ENCODE data around the gene PLAC8.

PLAC8 gene

GRCh38 chr4:83114576-83114975 lies at the start of gene PLAC8:
TSS of gene PLAC8 (minus strand) at chr4:83114729. CDS start at chr4:83107921, 6,808 bp downstream.
- peak; percentile 54 to 77 for DNase-seq

GRCh38 chr4:83153417-83153816 lies 38.9 kb upstream of the PLAC8 start:
- no peak for DNase-seq

GRCh38 chr4:83152746-83153145 lies 38.2 kb upstream of the PLAC8 start:
- DNase-seq: no peak

- DNase-seq: no peak
Observed at GRCh38 chr4:83151651-83152050, 37.1 kb upstream of the PLAC8 start.

GRCh38 chr4:83150653-83151330 lies 36.3 kb upstream of the PLAC8 start:
- DNase-seq: no peak

GRCh38 chr4:83149865-83150652 lies 35.5 kb upstream of the PLAC8 start:
- no peak for DNase-seq

GRCh38 chr4:83146841-83147240 lies 32.3 kb upstream of the PLAC8 start:
- DNase-seq: no peak

GRCh38 chr4:83145776-83146175 lies 31.2 kb upstream of the PLAC8 start:
- peak; percentile 25 to 44 for DNase-seq

- no peak for DNase-seq
Observed at GRCh38 chr4:83139514-83140156, 25.1 kb upstream of the PLAC8 start.

- peak; percentile 33 to 43 for DNase-seq
Observed at GRCh38 chr4:83138946-83139345, 24.4 kb upstream of the PLAC8 start.

GRCh38 chr4:83132065-83132464 lies 17.5 kb upstream of the PLAC8 start:
- no peak for DNase-seq

- DNase-seq: no peak
Observed at GRCh38 chr4:83129264-83129663, 14.7 kb upstream of the PLAC8 start.

GRCh38 chr4:83128240-83128929 lies 13.9 kb upstream of the PLAC8 start:
- DNase-seq: no peak

GRCh38 chr4:83125738-83126141 lies 11.2 kb upstream of the PLAC8 start:
- DNase-seq: peak; percentile 48 to 52

GRCh38 chr4:83124111-83124780 lies 9.7 kb upstream of the PLAC8 start:
- peak in 1 of 2 donors; percentile 42 for DNase-seq

- DNase-seq: no peak
Observed at GRCh38 chr4:83121246-83121645, 6.7 kb upstream of the PLAC8 start.

- no peak for DNase-seq
Observed at GRCh38 chr4:83118869-83119268, 4.3 kb upstream of the PLAC8 start.

GRCh38 chr4:83115656-83116285 lies 1.2 kb upstream of the PLAC8 start:
- no peak for DNase-seq

GRCh38 chr4:83115000-83115399 lies 471 bp upstream of the PLAC8 start:
- no peak for DNase-seq

GRCh38 chr4:83113429-83113786 lies 1.1 kb downstream of the PLAC8 start:
- peak in 1 of 2 donors; percentile 32 for DNase-seq

GRCh38 chr4:83112678-83113428 lies 1.7 kb downstream of the PLAC8 start:
- peak in 1 of 2 donors; percentile 25 for DNase-seq
